ENCODE data around the gene NKTR. TPM values are rescaled to one million over a fixed set of nuclear protein-coding genes. Genes with fewer than 3 reads are reported as not detected.
A peak's percentile ranks its signal among the peaks of the same experiment; 100 is the strongest.

Gene NKTR
- polyA plus RNA-seq, 1 of the 3 experiments (the other 2 are of a cell fraction) = 19.2 TPM

- Histone ChIP-seq H2AFZ (ENCODE audit: low read depth) (no peak overlapping the region), H3K4me3 (ENCODE audit: low read depth in 2 of 2, low read length in 1 of 2) (no peak overlapping the region), H4K20me1 (ENCODE audit: insufficient read depth) (peaks cover 8% of the 10 kb centered on the region), H3K9ac (no peak overlapping the region), H3K36me3 (replicated peaks in 1 of 2; ENCODE audit: control insufficient read depth in 1 of 2, insufficient read depth in 2 of 2, low read length in 1 of 2) (peaks cover 91 to 93% of the 10 kb centered on the region in 2 experiments), H3K27me3 (ENCODE audit: insufficient read depth) (no peaks in the 10 kb centered on the region), H3F3A (replicated peaks; ENCODE audit: insufficient read depth) (peaks cover 22% of the 10 kb centered on the region), H3K4me2 (no peak overlapping the region), H3K27ac (ENCODE audit: low read depth in 2 of 2, low read length in 1 of 2) (peak overlapping the region in 1 of 2 experiments; percentile 6; a peak in 1 of 4 replicates), H3K9me2 (no peaks in the 10 kb centered on the region), H3K4me1 (ENCODE audit: control insufficient read depth in 1 of 2, insufficient read depth in 2 of 2, low read depth in 1 of 2, low read length in 1 of 2) (no peaks in the 10 kb centered on the region), H3K9me3 (no peaks in the 10 kb centered on the region), H3K79me2 (ENCODE audit: insufficient read depth) (peaks cover 56% of the 10 kb centered on the region)
- DNase-seq = no peak
- 95% methylated on average over 6 of the region's 6 CpGs for WGBS (ENCODE audit: low lambda C conversion rate)
- POLR2A ChIA-PET = no interaction called here
- CTCF ChIA-PET = no interaction called here
- TF ChIP-seq NRF1 (IDR thresholded peaks at IDR 0.05; ENCODE audit: low read depth, low read length) = no peak
- TF ChIP-seq PBX3 (IDR thresholded peaks at IDR 0.05) = no peak
- no peak for TF ChIP-seq FOSL2 (IDR thresholded peaks at IDR 0.05; ENCODE audit: borderline replicate concordance, low read depth)
- TF ChIP-seq RFX5 (IDR thresholded peaks at IDR 0.05; ENCODE audit: low read length) = no peak
- TF ChIP-seq FOXJ3 (CRISPR knock-in tag; IDR thresholded peaks at IDR 0.05) = no peak
- no peak for TF ChIP-seq REST (IDR thresholded peaks at IDR 0.05; ENCODE audit: low read depth, low read length)
Observed at GRCh38 chr3:42639192-42639591, 38.7 kb downstream of the NKTR start.

- H3K9me3 ChIP-seq = no peaks in the 10 kb centered on the region
- no peak overlapping the region for H2AFZ ChIP-seq (ENCODE audit: low read depth)
- H3K9ac ChIP-seq = no peak overlapping the region
- H3K4me1 ChIP-seq (ENCODE audit: control insufficient read depth in 1 of 2, insufficient read depth in 2 of 2, low read depth in 1 of 2, low read length in 1 of 2) = no peaks in the 10 kb centered on the region
- DNase-seq = no peak
- H3K79me2 ChIP-seq (ENCODE audit: insufficient read depth) = peaks cover 63% of the 10 kb centered on the region
- peaks cover 16% of the 10 kb centered on the region for H3F3A ChIP-seq (replicated peaks; ENCODE audit: insufficient read depth)
- H3K4me3 ChIP-seq (ENCODE audit: low read depth in 2 of 2, low read length in 1 of 2) = no peak overlapping the region
- H3K36me3 ChIP-seq (replicated peaks in 1 of 2; ENCODE audit: control insufficient read depth in 1 of 2, insufficient read depth in 2 of 2, low read length in 1 of 2) = peaks cover 90 to 93% of the 10 kb centered on the region in 2 experiments
- CTCF ChIA-PET = no interaction called here
- no peaks in the 10 kb centered on the region for H3K27me3 ChIP-seq (ENCODE audit: insufficient read depth)
- TF ChIP-seq SMC3 (IDR thresholded peaks at IDR 0.05; ENCODE audit: low read depth, low read length) (no peak), FOSL2 (IDR thresholded peaks at IDR 0.05; ENCODE audit: borderline replicate concordance, low read depth) (no peak), RFX5 (IDR thresholded peaks at IDR 0.05; ENCODE audit: low read length) (no peak), PBX3 (IDR thresholded peaks at IDR 0.05) (no peak), MXI1 (IDR thresholded peaks at IDR 0.05; ENCODE audit: low read depth, low read length) (no peak), TCF12 (IDR thresholded peaks at IDR 0.05) (no peak), ELF1 (IDR thresholded peaks at IDR 0.05) (no peak), CTCF (IDR thresholded peaks at IDR 0.05) (no peak), USF2 (IDR thresholded peaks at IDR 0.05; ENCODE audit: borderline replicate concordance, low read depth, low read length) (no peak), EP300 (IDR thresholded peaks at IDR 0.05; ENCODE audit: borderline replicate concordance in 1 of 2, low read depth in 1 of 2, low read length in 1 of 2) (no peak), NFIC (IDR thresholded peaks at IDR 0.05; ENCODE audit: borderline replicate concordance) (no peak)
- POLR2A ChIA-PET = no interaction called here
- no peak overlapping the region for H3K4me2 ChIP-seq
- H4K20me1 ChIP-seq (ENCODE audit: insufficient read depth) = peaks cover 8% of the 10 kb centered on the region
- no peak overlapping the region for H3K27ac ChIP-seq (ENCODE audit: low read depth in 2 of 2, low read length in 1 of 2)
- H3K9me2 ChIP-seq = no peaks in the 10 kb centered on the region
Observed at GRCh38 chr3:42640129-42640528, 39.6 kb downstream of the NKTR start.
